Pancreas (tissue), 10 donors: ENCODE measurements around the gene MAST2. TPM values are rescaled to one million over a fixed set of nuclear protein-coding genes. Genes with fewer than 3 reads are reported as not detected.

ENCODE experiments used
- ATAC-seq, 4 donors: fragments of 200-7000 bp; cut with Tn5 transposase; one replicate each; pipeline versions ENCODE4 v1.8.0 to v1.9.1; 2020; ENCODE audit warnings: mild to moderate bottlenecking in 4 of 4, moderate library complexity in 4 of 4
- DNase-seq, 6 donors: peaks; one replicate each; pipeline ENCODE4 v3.0.0-alpha.2; 2020
- FAIRE-seq: peaks from 2 replicates; lab custom pipeline; 2012; peaks lifted over from hg19 to GRCh38; lab: Jason Lieb, UNC
- H3K27ac ChIP-seq, 4 donors: fragments of 200-600 bp; sonication (generic); 1 replicate in 3 of 4; 2 replicates in 1 of 4; pipeline versions ENCODE4 v1.5.0 to v1.8.0; 2020
- H3K27me3 ChIP-seq, 4 donors: fragments of 200-600 bp; one replicate each; pipeline ENCODE4 v1.8.0; 2021
- H3K36me3 ChIP-seq, 3 donors: fragments of 200-600 bp; sonication (generic) in 1 of 3; one replicate each; pipeline versions ENCODE4 v1.5.0 to v1.8.0; 2020 to 2021
- H3K4me1 ChIP-seq, 3 donors: fragments of 200-600 bp; one replicate each; pipeline ENCODE4 v1.8.0; 2021
- H3K4me3 ChIP-seq, 4 donors: fragments of 200-600 bp; sonication (generic) in 2 of 4; one replicate each; pipeline versions ENCODE4 v1.5.0 to v1.8.0; 2020 to 2021
- H3K9me3 ChIP-seq, 4 donors: fragments of 200-600 bp; one replicate each; pipeline ENCODE4 v1.8.0; 2021
- CTCF ChIP-seq, 4 donors: fragments of 200-600 bp; sonication (generic) in 3 of 4; IDR thresholded peaks; one replicate each; pipeline versions ENCODE4 v1.5.0 to v1.8.0; 2021; ENCODE audit warnings: antibody characterized with exemption in 4 of 4
- WGBS, 2 donors: extraction: QIAGEN DNeasy Blood & Tissue Kit; methylation state at CpG; one replicate each; pipeline ENCODE4 v1.1.7; 2013; 5-methylcytosine and 5-hydroxymethylcytosine counted together
- intact Hi-C, 3 donors: fragments of 100-400 bp; cut with DNase I; formaldehyde crosslinking; loops; one replicate each; pipeline versions ENCODE4 v1.11.1 to v1.14.2; 2022
- polyA plus RNA-seq, 2 donors: library from polyadenylated mRNA; stranded (reverse); fragments of 200-250 nt; gene quantifications; one replicate each; pipeline ENCODE4 v1.2.3, GENCODE V29; 2013
- total RNA-seq, 6 donors: library from RNA; stranded (reverse); fragmentation: NEBNext Ultra II Directional in 4 of 6; extraction: Animal tissue kit (Norgen Biotek cat#: 25700) in 4 of 6; gene quantifications; one replicate each; pipeline versions ENCODE4 v1.2.1 to v1.2.4, GENCODE V29; 2021 to 2023
- donor health status: healthy with polysubstance abuse.
- donor health status: DM: no; HTN: no; CAD: no; lungs with moderate emphysema.
- donor health status: DM: no; HTN: no; CAD: no.
- donor health status: control.
- donor health status: control.
- donor health status: Bipolar disorder and iron deficiency.
- donor health status: DM: yes; HTN: yes; CAD: no.
- donor health status: DM: no; HTN: no; CAD: no.
- donor health status: DM: no; HTN: no; CAD: no.
- donor health status: DM: yes; HTN: yes; CAD: no.

MAST2 gene
- total and polyA plus RNA-seq, 8 donors = 5.1 to 14.5 (median 7.7) TPM

DNA sequence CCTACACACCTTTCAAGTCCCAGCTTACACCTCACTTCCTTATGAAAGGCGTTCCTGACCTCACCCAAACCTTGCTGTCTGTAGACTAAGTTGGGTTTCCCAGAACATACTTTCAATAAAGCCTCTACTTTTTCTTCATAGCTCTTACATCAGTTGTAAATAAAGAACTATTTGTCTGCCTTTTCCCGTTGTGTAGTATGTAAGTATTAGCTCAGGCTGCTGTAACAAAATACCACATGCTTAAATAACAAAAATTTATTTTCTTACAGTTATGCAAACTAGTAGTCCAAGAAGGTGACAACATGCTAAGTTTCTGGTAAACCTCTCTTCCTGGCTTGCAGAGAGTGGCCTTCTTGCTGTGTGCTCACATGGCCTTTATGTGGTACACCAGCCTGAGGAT lies 86.7 kb downstream of the MAST2 start:
- no peak overlapping the region for H3K27ac ChIP-seq
- WGBS, 2 donors = 93 to 96% methylated on average over 2 of the region's 2 CpGs
- ATAC-seq (no peak), DNase-seq (no peak), FAIRE-seq (no peak)
- no peaks in the 10 kb centered on the region for H3K9me3 ChIP-seq
- H3K4me1 ChIP-seq = peaks cover 14 to 17% (median 14%) of the 10 kb centered on the region in 3 donors
- H3K4me3 ChIP-seq = no peak overlapping the region
- intact Hi-C loops = no loop called here
- no peaks in the 10 kb centered on the region for H3K36me3 ChIP-seq
- H3K27me3 ChIP-seq = no peaks in the 10 kb centered on the region
- TF ChIP-seq CTCF (IDR thresholded peaks at IDR 0.05) = no peak

GRCh38 chr1:45891087-45891486 lies 87.7 kb downstream of the MAST2 start:
- intact Hi-C loops = no loop called here
- no peaks in the 10 kb centered on the region for H3K36me3 ChIP-seq
- H3K9me3 ChIP-seq = no peaks in the 10 kb centered on the region
- peaks cover 14 to 17% (median 14%) of the 10 kb centered on the region in 3 donors for H3K4me1 ChIP-seq
- H3K4me3 ChIP-seq = no peak overlapping the region
- no peak for FAIRE-seq
- H3K27me3 ChIP-seq = no peaks in the 10 kb centered on the region
- WGBS, 2 donors = 98 to 100% methylated on average over 2 of the region's 2 CpGs
- no peak for DNase-seq
- no peak for TF ChIP-seq CTCF (IDR thresholded peaks at IDR 0.05)
- H3K27ac ChIP-seq = no peak overlapping the region
- ATAC-seq = no peak

- Histone ChIP-seq H3K9me3 (no peaks in the 10 kb centered on the region), H3K36me3 (no peaks in the 10 kb centered on the region), H3K4me1 (peaks cover 14 to 17% (median 14%) of the 10 kb centered on the region in 3 donors), H3K4me3 (peak overlapping the region in 1 of 4 donors; percentile 8), H3K27me3 (no peaks in the 10 kb centered on the region), H3K27ac (peak overlapping the region; percentile 11 to 87 (median 58))
- DNase-seq (peak in 3 of 6 donors; percentile 20 to 41 (median 36)), FAIRE-seq (peak; percentile 90), ATAC-seq (peak; percentile 90 to 93 (median 90))
- no peak for TF ChIP-seq CTCF (IDR thresholded peaks at IDR 0.05)
- intact Hi-C loops = no loop called here
- 9 to 11% methylated on average over 6 of the region's 6 CpGs for WGBS, 2 donors
Observed at GRCh38 chr1:45892068-45892785, 88.8 kb downstream of the MAST2 start.

GRCh38 chr1:45894331-45894730 lies 90.9 kb downstream of the MAST2 start:
- Histone ChIP-seq H3K4me3 (no peak overlapping the region), H3K27ac (no peak overlapping the region), H3K9me3 (no peaks in the 10 kb centered on the region), H3K36me3 (no peaks in the 10 kb centered on the region), H3K27me3 (no peaks in the 10 kb centered on the region), H3K4me1 (peaks cover 14 to 17% (median 14%) of the 10 kb centered on the region in 3 donors)
- no peak for ATAC-seq
- intact Hi-C loops = no loop called here
- WGBS, 2 donors = 72 to 87% methylated on average over 4 of the region's 4 CpGs
- no peak for TF ChIP-seq CTCF (IDR thresholded peaks at IDR 0.05)
- FAIRE-seq = no peak
- no peak for DNase-seq

DNA sequence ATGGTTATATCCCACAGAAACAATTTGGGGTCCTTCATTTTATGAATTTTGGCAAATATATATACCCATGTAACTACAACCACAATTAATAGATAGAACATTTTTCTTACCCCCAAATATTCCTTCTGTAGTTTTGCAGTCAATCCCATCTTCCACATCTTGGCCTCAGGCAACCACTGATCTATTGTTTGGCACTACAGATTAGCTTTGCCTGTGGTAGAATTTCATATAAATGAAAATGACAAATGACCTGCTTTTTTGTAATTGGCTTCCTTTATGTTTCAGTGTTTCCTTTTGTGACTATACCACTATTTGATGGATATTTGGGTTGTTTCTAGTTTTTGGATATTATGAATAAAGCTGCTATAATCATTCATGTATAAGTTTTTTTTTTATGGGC lies 91.5 kb downstream of the MAST2 start:
- FAIRE-seq = no peak
- Histone ChIP-seq H3K27ac (no peak overlapping the region), H3K9me3 (no peaks in the 10 kb centered on the region), H3K4me1 (peaks cover 14 to 17% (median 14%) of the 10 kb centered on the region in 3 donors), H3K27me3 (no peaks in the 10 kb centered on the region), H3K4me3 (no peak overlapping the region), H3K36me3 (no peaks in the 10 kb centered on the region)
- DNase-seq = no peak
- ATAC-seq = no peak
- intact Hi-C loops = no loop called here
- no peak for TF ChIP-seq CTCF (IDR thresholded peaks at IDR 0.05)
